ENCODE data around the gene CNTN5. TPM values are rescaled to one million over a fixed set of nuclear protein-coding genes. Genes with fewer than 3 reads are reported as not detected.

Gene CNTN5
- total and polyA plus RNA-seq, 2 experiments from 2014 or later: 9.6 to 10.6 TPM

GRCh38 chr11:100367892-100368291 lies 1347.1 kb downstream of the CNTN5 start:
- Histone ChIP-seq H3K9me2 (replicated peaks; ENCODE audit: insufficient read depth) (no peaks in the 10 kb centered on the region), H3K27ac (no peak overlapping the region), H2AFZ (no peak overlapping the region), H3K9me3 (ENCODE audit: low read depth) (no peaks in the 10 kb centered on the region), H3K79me2 (no peaks in the 10 kb centered on the region), H3K4me1 (ENCODE audit: insufficient read depth) (no peaks in the 10 kb centered on the region), H3K4me2 (no peak overlapping the region), H3K27me3 (no peaks in the 10 kb centered on the region), H3K4me3 (no peak overlapping the region), H3K36me3 (replicated peaks; ENCODE audit: insufficient read depth, low read depth) (no peaks in the 10 kb centered on the region), H4K20me1 (ENCODE audit: insufficient read depth, poor library complexity, severe bottlenecking) (no peaks in the 10 kb centered on the region)
- TF ChIP-seq CTCF (IDR thresholded peaks at IDR 0.05; ENCODE audit: poor library complexity): no peak
- no peak for TF ChIP-seq EZH2phosphoT487 (IDR thresholded peaks at IDR 0.05; ENCODE audit: low read depth, severe bottlenecking, unreplicated experiment)
- no peak for TF ChIP-seq EZH2 (IDR thresholded peaks at IDR 0.05; ENCODE audit: borderline replicate concordance)
- DNase-seq (ENCODE audit: low spot score): no peak

GRCh38 chr11:100383357-100383865 lies 1362.7 kb downstream of the CNTN5 start:
- DNase-seq (ENCODE audit: low spot score): no peak
- 54% methylated on average over 7 of the region's 7 CpGs for WGBS (ENCODE audit: low lambda C conversion rate, missing lambda C conversion rate)
- Histone ChIP-seq H3K27me3 (no peaks in the 10 kb centered on the region), H2AFZ (no peak overlapping the region), H3K4me2 (no peak overlapping the region), H3K4me1 (ENCODE audit: insufficient read depth) (no peaks in the 10 kb centered on the region), H3K4me3 (no peak overlapping the region), H3K9me3 (ENCODE audit: low read depth) (no peaks in the 10 kb centered on the region), H3K79me2 (no peaks in the 10 kb centered on the region), H3K9me2 (replicated peaks; ENCODE audit: insufficient read depth) (no peaks in the 10 kb centered on the region), H3K27ac (no peak overlapping the region), H4K20me1 (ENCODE audit: insufficient read depth, poor library complexity, severe bottlenecking) (no peaks in the 10 kb centered on the region), H3K36me3 (replicated peaks; ENCODE audit: insufficient read depth, low read depth) (no peaks in the 10 kb centered on the region)
- TF ChIP-seq EZH2 (IDR thresholded peaks at IDR 0.05; ENCODE audit: borderline replicate concordance) (no peak), EZH2phosphoT487 (IDR thresholded peaks at IDR 0.05; ENCODE audit: low read depth, severe bottlenecking, unreplicated experiment) (no peak), CTCF (IDR thresholded peaks at IDR 0.05; ENCODE audit: poor library complexity) (no peak)

GRCh38 chr11:100396266-100396665 lies 1375.5 kb downstream of the CNTN5 start:
- H4K20me1 ChIP-seq (ENCODE audit: insufficient read depth, poor library complexity, severe bottlenecking): no peaks in the 10 kb centered on the region
- H3K9me2 ChIP-seq (replicated peaks; ENCODE audit: insufficient read depth): no peaks in the 10 kb centered on the region
- H3K79me2 ChIP-seq: no peaks in the 10 kb centered on the region
- H3K9me3 ChIP-seq (ENCODE audit: low read depth): no peaks in the 10 kb centered on the region
- no peaks in the 10 kb centered on the region for H3K27me3 ChIP-seq
- no peak for DNase-seq (ENCODE audit: low spot score)
- WGBS (ENCODE audit: low lambda C conversion rate, missing lambda C conversion rate): 54% methylated on average over 3 of the region's 3 CpGs
- H2AFZ ChIP-seq: no peak overlapping the region
- H3K4me1 ChIP-seq (ENCODE audit: insufficient read depth): no peaks in the 10 kb centered on the region
- H3K4me3 ChIP-seq: no peak overlapping the region
- no peaks in the 10 kb centered on the region for H3K36me3 ChIP-seq (replicated peaks; ENCODE audit: insufficient read depth, low read depth)
- H3K4me2 ChIP-seq: no peak overlapping the region
- TF ChIP-seq EZH2phosphoT487 (IDR thresholded peaks at IDR 0.05; ENCODE audit: low read depth, severe bottlenecking, unreplicated experiment) (no peak), CTCF (IDR thresholded peaks at IDR 0.05; ENCODE audit: poor library complexity) (no peak), EZH2 (IDR thresholded peaks at IDR 0.05; ENCODE audit: borderline replicate concordance) (no peak)
- H3K27ac ChIP-seq: no peak overlapping the region

- no peaks in the 10 kb centered on the region for H3K36me3 ChIP-seq (replicated peaks; ENCODE audit: insufficient read depth, low read depth)
- H3K27me3 ChIP-seq: no peaks in the 10 kb centered on the region
- H3K27ac ChIP-seq: no peak overlapping the region
- H4K20me1 ChIP-seq (ENCODE audit: insufficient read depth, poor library complexity, severe bottlenecking): no peaks in the 10 kb centered on the region
- no peak for DNase-seq (ENCODE audit: low spot score)
- H3K9me2 ChIP-seq (replicated peaks; ENCODE audit: insufficient read depth): no peaks in the 10 kb centered on the region
- no peak overlapping the region for H2AFZ ChIP-seq
- no peaks in the 10 kb centered on the region for H3K9me3 ChIP-seq (ENCODE audit: low read depth)
- no peak overlapping the region for H3K4me2 ChIP-seq
- H3K4me1 ChIP-seq (ENCODE audit: insufficient read depth): no peaks in the 10 kb centered on the region
- 89% methylated on average over 3 of the region's 3 CpGs for WGBS (ENCODE audit: low lambda C conversion rate, missing lambda C conversion rate)
- H3K79me2 ChIP-seq: no peaks in the 10 kb centered on the region
- TF ChIP-seq CTCF (IDR thresholded peaks at IDR 0.05; ENCODE audit: poor library complexity) (no peak), EZH2 (IDR thresholded peaks at IDR 0.05; ENCODE audit: borderline replicate concordance) (no peak), EZH2phosphoT487 (IDR thresholded peaks at IDR 0.05; ENCODE audit: low read depth, severe bottlenecking, unreplicated experiment) (no peak)
- no peak overlapping the region for H3K4me3 ChIP-seq
These were observed 1376.7 kb downstream of the CNTN5 start for GRCh38 chr11:100397401-100397800.

Data from hepatocyte (in vitro differentiated cells).